Epidermal melanocyte (primary cell): ENCODE data around the gene PITX1.
"Not testable (repeated sequence)": the region's sequence is repeated elsewhere in the genome, so short reads cannot be mapped to it uniquely, and the experiment has no call there.

Experiments
- DNase-seq: peaks from one replicate; pipeline ENCODE4 v3.0.0; 2011; ENCODE audit warnings: low spot score; ENCODE audit not compliant: insufficient read length

Gene PITX1

GRCh38 chr5:135010502-135011354 is 23.3 kb downstream of the PITX1 start:
- DNase-seq, result peak; percentile 10

GRCh38 chr5:135009736-135010501 is 24.1 kb downstream of the PITX1 start:
- peak; percentile 12 for DNase-seq

GRCh38 chr5:135008981-135009735 is 24.9 kb downstream of the PITX1 start:
- peak; percentile 5 for DNase-seq

GRCh38 chr5:135008556-135008955 is 25.5 kb downstream of the PITX1 start:
- DNase-seq, result peak; percentile 11

- no peak for DNase-seq
These were observed 26.2 kb downstream of the PITX1 start for GRCh38 chr5:135007749-135008363.

GRCh38 chr5:135007305-135007704 is 26.7 kb downstream of the PITX1 start:
- no peak for DNase-seq

GRCh38 chr5:135005076-135005475 is 29.0 kb downstream of the PITX1 start:
- DNase-seq, result no peak

- DNase-seq, result no peak
These were observed 29.7 kb downstream of the PITX1 start for GRCh38 chr5:135004376-135004775.

GRCh38 chr5:134998068-134998467 is 36.0 kb downstream of the PITX1 start:
- DNase-seq, result not testable (repeated sequence)

GRCh38 chr5:134997015-134997414 is 37.0 kb downstream of the PITX1 start:
- no peak for DNase-seq

- no peak for DNase-seq
These were observed 38.1 kb downstream of the PITX1 start for GRCh38 chr5:134995850-134996402.

- no peak for DNase-seq
These were observed 39.4 kb downstream of the PITX1 start for GRCh38 chr5:134994560-134995156.

- no peak for DNase-seq
These were observed 40.9 kb downstream of the PITX1 start for GRCh38 chr5:134993161-134993560.

- no peak for DNase-seq
These were observed 41.9 kb downstream of the PITX1 start for GRCh38 chr5:134992148-134992547.

- not testable (repeated sequence) for DNase-seq
These were observed 43.8 kb downstream of the PITX1 start for GRCh38 chr5:134990183-134990582.

- DNase-seq, result no peak
These were observed 44.7 kb downstream of the PITX1 start for GRCh38 chr5:134989266-134989830.

- no peak for DNase-seq
These were observed 51.8 kb downstream of the PITX1 start for GRCh38 chr5:134982230-134982629.

- no peak for DNase-seq
These were observed 54.6 kb downstream of the PITX1 start for GRCh38 chr5:134979416-134979815.
